ENCODE data around the gene SYCE1.

Gene SYCE1

GRCh38 chr10:133511907-133512528, 53.4 kb downstream of the SYCE1 start:
- no peak for DNase-seq

- no peak for DNase-seq
Measured at GRCh38 chr10:133511408-133511807, 54.0 kb downstream of the SYCE1 start.

GRCh38 chr10:133509700-133510099, 55.7 kb downstream of the SYCE1 start:
- no peak for DNase-seq

All from fibroblast of skin of abdomen (primary cell).